Lung (tissue), 12 donors: ENCODE measurements around the gene DIPK1A. TPM values are rescaled to one million over a fixed set of nuclear protein-coding genes. Genes with fewer than 3 reads are reported as not detected.
A peak's percentile ranks its signal among the peaks of the same experiment; 100 is the strongest.

Source experiments
- ATAC-seq: fragments of 200-7000 bp; cut with Tn5 transposase; one replicate; pipeline ENCODE4 v1.9.1; 2020; ENCODE audit warnings: moderate number of reproducible peaks; ENCODE audit not compliant: insufficient read depth, low FRiP score
- DNase-seq, 3 donors: peaks; one replicate each; pipeline ENCODE4 v3.0.0-alpha.2; 2013 to 2017
- H3K27ac ChIP-seq, 2 donors: one replicate each; pipeline ENCODE4 v1.5.1; 2013; ENCODE audit warnings: mild to moderate bottlenecking in 2 of 2, moderate library complexity in 2 of 2, control low read depth in 1 of 2, inconsistent platforms in 1 of 2, low read depth in 1 of 2, low read length in 1 of 2
- H3K27me3 ChIP-seq, 3 donors: one replicate each; pipeline ENCODE4 v1.5.1; 2013; ENCODE audit warnings: low read length in 2 of 3; ENCODE audit not compliant: control insufficient read depth in 3 of 3, insufficient read depth in 3 of 3
- H3K36me3 ChIP-seq, 4 donors: one replicate each; pipeline ENCODE4 v1.5.1; 2013; ENCODE audit warnings: low read length in 4 of 4, mild to moderate bottlenecking in 1 of 4, moderate library complexity in 1 of 4; ENCODE audit not compliant: control insufficient read depth in 4 of 4, insufficient read depth in 4 of 4
- H3K4me1 ChIP-seq, 5 donors: one replicate each; pipeline ENCODE4 v1.5.1; 2013; ENCODE audit warnings: low read length in 5 of 5, mild to moderate bottlenecking in 2 of 5, moderate library complexity in 1 of 5; ENCODE audit not compliant: control insufficient read depth in 5 of 5, insufficient read depth in 5 of 5
- H3K4me3 ChIP-seq: one replicate; pipeline ENCODE4 v1.5.1; 2013; ENCODE audit warnings: mild to moderate bottlenecking, control low read depth, moderate library complexity
- H3K9ac ChIP-seq, 2 donors: one replicate each; pipeline ENCODE4 v1.5.1; 2013; ENCODE audit warnings: low read length in 2 of 2, control low read depth in 1 of 2; ENCODE audit not compliant: insufficient read depth in 1 of 2
- H3K9me3 ChIP-seq, 4 donors: one replicate each; pipeline ENCODE4 v1.5.1; 2013; ENCODE audit warnings: low read length in 3 of 4, mild to moderate bottlenecking in 1 of 4, moderate library complexity in 1 of 4; ENCODE audit not compliant: control insufficient read depth in 4 of 4, insufficient read depth in 3 of 4
- WGBS, 2 donors: extraction: QIAGEN DNeasy Blood & Tissue Kit; methylation state at CpG; one replicate each; pipeline ENCODE4 v1.1.7; 2013; 5-methylcytosine and 5-hydroxymethylcytosine counted together
- polyA plus RNA-seq, 2 donors: library from polyadenylated mRNA; stranded (reverse); fragments of 200-250 nt; gene quantifications; one replicate each; pipeline ENCODE4 v1.2.1, GENCODE V29; 2013
- total RNA-seq, 2 donors: library from RNA; depleted of rRNA in 1 of 2; stranded (reverse); fragments of >200 nt in 1 of 2; gene quantifications; one replicate each; pipeline ENCODE4 v1.2.1, GENCODE V29; 2014 to 2021
- TF ChIP-seq, protein P1 (sequence below): IDR thresholded peaks from 2 replicates; pipeline ENCODE4 v1.5.1; 2012; ENCODE audit warnings: mild to moderate bottlenecking; ENCODE audit errors: control extremely low read depth, extremely low read depth
- donor health status: control.
- donor health status: control.
- donor health status: Bipolar disorder and iron deficiency.
- donor health status: healthy.
- donor health status: DM: yes; HTN: yes; CAD: no.

DIPK1A gene
- total and polyA plus RNA-seq, 4 donors: 2.3 to 8.0 (median 4.1) TPM

DNA sequence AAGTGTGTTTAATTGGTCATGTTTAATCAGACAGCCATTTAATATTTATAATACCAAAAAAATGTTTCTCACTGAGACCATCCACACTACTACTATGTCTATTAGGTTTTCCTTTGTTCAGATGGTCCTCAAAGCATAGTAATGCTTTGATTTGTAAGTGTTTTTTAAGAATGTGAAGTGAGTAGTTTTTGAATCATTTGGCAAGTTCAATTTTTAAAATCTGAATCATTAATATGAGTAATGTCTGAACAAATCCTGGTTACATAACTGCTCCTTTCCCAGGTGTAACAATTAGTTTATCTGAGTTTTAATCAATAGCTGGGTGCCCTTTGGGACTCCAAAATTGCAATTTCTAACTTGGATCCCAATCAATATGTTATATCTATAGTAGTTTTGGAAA is 152.9 kb downstream of the DIPK1A start:
- H3K9me3 ChIP-seq: no peaks in the 10 kb centered on the region
- ATAC-seq (no peak), DNase-seq (no peak)
- TF ChIP-seq, protein P1, sequence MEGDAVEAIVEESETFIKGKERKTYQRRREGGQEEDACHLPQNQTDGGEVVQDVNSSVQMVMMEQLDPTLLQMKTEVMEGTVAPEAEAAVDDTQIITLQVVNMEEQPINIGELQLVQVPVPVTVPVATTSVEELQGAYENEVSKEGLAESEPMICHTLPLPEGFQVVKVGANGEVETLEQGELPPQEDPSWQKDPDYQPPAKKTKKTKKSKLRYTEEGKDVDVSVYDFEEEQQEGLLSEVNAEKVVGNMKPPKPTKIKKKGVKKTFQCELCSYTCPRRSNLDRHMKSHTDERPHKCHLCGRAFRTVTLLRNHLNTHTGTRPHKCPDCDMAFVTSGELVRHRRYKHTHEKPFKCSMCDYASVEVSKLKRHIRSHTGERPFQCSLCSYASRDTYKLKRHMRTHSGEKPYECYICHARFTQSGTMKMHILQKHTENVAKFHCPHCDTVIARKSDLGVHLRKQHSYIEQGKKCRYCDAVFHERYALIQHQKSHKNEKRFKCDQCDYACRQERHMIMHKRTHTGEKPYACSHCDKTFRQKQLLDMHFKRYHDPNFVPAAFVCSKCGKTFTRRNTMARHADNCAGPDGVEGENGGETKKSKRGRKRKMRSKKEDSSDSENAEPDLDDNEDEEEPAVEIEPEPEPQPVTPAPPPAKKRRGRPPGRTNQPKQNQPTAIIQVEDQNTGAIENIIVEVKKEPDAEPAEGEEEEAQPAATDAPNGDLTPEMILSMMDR: no peak
- H3K27me3 ChIP-seq: no peaks in the 10 kb centered on the region
- no peak overlapping the region for H3K4me3 ChIP-seq
- H3K4me1 ChIP-seq: peaks cover 0 to 9% (median 0%) of the 10 kb centered on the region in 5 donors
- no peak overlapping the region for H3K9ac ChIP-seq
- H3K27ac ChIP-seq: peak overlapping the region in 1 of 2 donors; percentile 49
- no peaks in the 10 kb centered on the region for H3K36me3 ChIP-seq

DNA sequence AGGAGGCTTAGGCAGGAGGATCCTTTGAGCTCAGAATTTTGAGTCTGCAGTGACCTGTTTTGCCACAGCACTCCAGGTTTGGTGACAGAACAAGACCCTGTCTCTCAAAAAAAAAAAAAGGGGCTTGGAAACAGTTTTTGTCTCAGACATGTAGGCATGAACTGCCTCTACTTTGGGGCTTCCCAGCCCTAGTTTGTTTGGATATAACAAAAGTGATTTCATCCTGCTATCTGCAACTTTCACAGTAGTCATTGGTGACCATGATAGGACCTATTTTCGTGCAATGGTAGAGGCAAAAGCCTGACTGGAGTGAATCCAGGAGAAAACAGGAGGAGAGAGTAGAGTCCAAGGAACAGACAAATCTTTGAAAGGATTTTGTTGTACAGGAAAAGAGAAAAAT is 156.0 kb downstream of the DIPK1A start:
- DNase-seq: no peak
- Histone ChIP-seq H3K4me3 (no peak overlapping the region), H3K36me3 (no peaks in the 10 kb centered on the region), H3K9me3 (no peaks in the 10 kb centered on the region), H3K27me3 (no peaks in the 10 kb centered on the region), H3K27ac (peak overlapping the region; percentile 45 to 89), H3K4me1 (peaks cover 0 to 9% (median 0%) of the 10 kb centered on the region in 5 donors), H3K9ac (no peak overlapping the region)
- no peak for ATAC-seq
- TF ChIP-seq, protein P1: no peak
- 88 to 91% methylated on average over 1 of the region's 1 CpG for WGBS, 2 donors

DNA sequence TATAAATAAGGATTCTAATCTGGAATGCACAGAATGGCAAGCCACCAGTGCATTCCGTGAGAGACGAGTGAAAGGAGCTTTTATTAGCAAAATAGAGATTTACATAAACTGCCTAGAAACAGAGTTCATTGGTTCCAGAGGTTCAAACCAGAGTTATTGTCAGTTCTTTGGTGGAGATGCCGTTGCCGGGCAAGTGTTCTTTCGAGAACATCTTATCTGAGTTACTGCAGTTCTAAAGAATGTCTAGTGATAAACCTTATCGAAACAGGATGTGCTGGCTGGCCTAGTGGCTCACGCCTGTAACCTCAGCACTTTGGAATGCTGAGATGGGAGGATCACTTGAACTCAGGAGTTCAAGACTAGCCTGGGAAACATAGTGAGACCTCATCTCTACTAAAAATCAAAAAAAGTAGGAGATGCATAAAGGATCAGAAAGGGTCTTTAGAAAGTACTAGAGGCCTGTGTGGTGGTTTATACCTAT is 156.5 kb downstream of the DIPK1A start:
- Histone ChIP-seq H3K4me1 (peaks cover 0 to 9% (median 0%) of the 10 kb centered on the region in 5 donors), H3K36me3 (no peaks in the 10 kb centered on the region), H3K9ac (no peak overlapping the region), H3K27ac (peak overlapping the region; percentile 45 to 89), H3K4me3 (no peak overlapping the region), H3K27me3 (no peaks in the 10 kb centered on the region), H3K9me3 (no peaks in the 10 kb centered on the region)
- TF ChIP-seq, protein P1: no peak
- DNase-seq: peak; percentile 77 to 85 (median 77)
- WGBS, 2 donors: 16 to 35% methylated on average over 7 of the region's 7 CpGs
- ATAC-seq: peak; percentile 87
